Suprapubic skin (tissue), 4 donors: Measurements from ENCODE around the gene ZNF536.

Source experiments
- CTCF ChIP-seq, 2 donors: fragments of 200-600 bp in 1 of 2; fragments of 450-650 bp in 1 of 2; sonication (generic) in 1 of 2; IDR thresholded peaks; one replicate each; pipeline ENCODE4 v1.5.1; 2016 to 2019; ENCODE audit warnings: antibody characterized with exemption in 2 of 2, mild to moderate bottlenecking in 1 of 2, moderate library complexity in 1 of 2
- EP300 ChIP-seq: sonication (generic); formaldehyde crosslinking; IDR thresholded peaks from one replicate; pipeline ENCODE4 v1.6.1; 2017; ENCODE audit warnings: antibody characterized with exemption
- POLR2A ChIP-seq, 2 donors: fragments of 450-650 bp; IDR thresholded peaks; one replicate each; pipeline ENCODE4 v1.6.1; 2017; ENCODE audit warnings: antibody characterized with exemption in 2 of 2, mild to moderate bottlenecking in 2 of 2, moderate library complexity in 2 of 2
- POLR2AphosphoS5 ChIP-seq, 3 donors: sonication (generic); formaldehyde crosslinking; IDR thresholded peaks; one replicate each; pipeline ENCODE4 v1.6.1; 2017; ENCODE audit warnings: antibody characterized with exemption in 3 of 3

- TF ChIP-seq CTCF (IDR thresholded peaks at IDR 0.05) (no peak), POLR2A (IDR thresholded peaks at IDR 0.05) (no peak), EP300 (no peak), POLR2AphosphoS5 (IDR thresholded peaks at IDR 0.05) (no peak)
These were observed 222.0 kb downstream of the ZNF536 start for GRCh38 chr19:30593975-30594745.
